Adrenal gland (tissue), 12 donors: ENCODE data around the gene KRT73. TPM values are rescaled to one million over a fixed set of nuclear protein-coding genes. Genes with fewer than 3 reads are reported as not detected.

Experiments used
- DNase-seq, 7 donors: peaks; one replicate each; pipeline ENCODE4 v3.0.0-alpha.2; 2019 to 2020
- H3K27ac ChIP-seq, 5 donors: fragments of 200-600 bp; sonication (generic) in 4 of 5; 1 replicate in 3 of 5; 2 replicates in 2 of 5; pipeline versions ENCODE4 v1.5.1 to v1.8.0; 2016 to 2020; ENCODE audit warnings: mild to moderate bottlenecking in 1 of 5
- H3K27me3 ChIP-seq: fragments of 200-600 bp; 2 replicates; pipeline ENCODE4 v1.8.0; 2021
- H3K36me3 ChIP-seq, 2 donors: fragments of 200-600 bp; replicated peaks in 1 of 2; 1 replicate in 1 of 2; 2 replicates in 1 of 2; pipeline versions ENCODE4 v1.5.1 to v1.8.0; 2018 to 2022
- H3K4me1 ChIP-seq, 2 donors: fragments of 200-600 bp; replicated peaks in 1 of 2; 1 replicate in 1 of 2; 2 replicates in 1 of 2; pipeline versions ENCODE4 v1.5.1 to v1.8.0; 2018 to 2021
- H3K4me3 ChIP-seq, 4 donors: fragments of 200-600 bp; sonication (generic) in 3 of 4; one replicate each; pipeline ENCODE4 v1.5.1; 2016 to 2018
- H3K9me3 ChIP-seq, 3 donors: fragments of 200-600 bp; sonication (generic) in 1 of 3; replicated peaks in 1 of 3; 1 replicate in 2 of 3; 2 replicates in 1 of 3; pipeline versions ENCODE4 v1.5.1 to v1.8.0; 2016 to 2021
- CTCF ChIP-seq, 6 experiments: fragments of 450-650 bp in 4 of 6; fragments of 200-600 bp in 2 of 6; sonication (generic) in 1 of 6; IDR thresholded peaks; 1 replicate in 5 of 6; 2 replicates in 1 of 6; pipeline versions ENCODE4 v1.5.1 to v1.8.0; 2016 to 2021; ENCODE audit warnings: antibody characterized with exemption in 6 of 6, mild to moderate bottlenecking in 2 of 6, moderate library complexity in 1 of 6
- POLR2A ChIP-seq, 2 donors: fragments of 450-650 bp; IDR thresholded peaks; one replicate each; pipeline ENCODE4 v1.6.1; 2017; ENCODE audit warnings: antibody characterized with exemption in 2 of 2, mild to moderate bottlenecking in 2 of 2, moderate library complexity in 1 of 2
- WGBS, 4 donors: extraction: QIAGEN DNeasy Blood & Tissue Kit in 2 of 4; methylation state at CpG; one replicate each; pipeline versions ENCODE4 v1.1.5 to v1.1.7; 2013 to 2017; 5-methylcytosine and 5-hydroxymethylcytosine counted together
- intact Hi-C, 2 donors: fragments of 100-400 bp; cut with DNase I; formaldehyde crosslinking; loops; one replicate each; pipeline versions ENCODE4 v1.14.1 to v1.15.0; 2022 to 2023
- polyA plus RNA-seq, 3 donors: library from polyadenylated mRNA; stranded (reverse); fragments of 200-250 nt in 2 of 3; fragments of 350-450 nt in 1 of 3; fragmentation: Illumina TruSeq in 1 of 3; extraction: RNeasy Lipid Tissue Mini Kit (QIAGEN cat#74804) in 1 of 3; gene quantifications; one replicate each; pipeline ENCODE4 v1.2.3, GENCODE V29; 2013 to 2014
- total RNA-seq, 9 donors: library from RNA; depleted of rRNA in 4 of 9; stranded (reverse); fragments of >200 nt in 4 of 9; fragments of 120-200 nt in 1 of 9; fragmentation: NEBNext Ultra II Directional in 1 of 9; extraction: Animal tissue kit (Norgen Biotek cat#: 25700) in 1 of 9; gene quantifications; one replicate each; pipeline versions ENCODE4 v1.1.0 to v1.2.4, GENCODE V29; 2013 to 2023
- donor health status: healthy with polysubstance abuse.
- donor health status: Bipolar disorder and iron deficiency.
- donor health status: DM: yes; HTN: yes; CAD: no.
- donor health status: DM: no; HTN: no; CAD: no.
- donor health status: DM: no; HTN: no; CAD: no.
- donor health status: DM: yes; HTN: yes; CAD: no.

The KRT73 gene
- total and polyA plus RNA-seq, 12 donors, result 0.18 to 0.64 TPM; not detected in 10

- peaks cover 24% of the 10 kb centered on the region for H3K27me3 ChIP-seq
- no peaks in the 10 kb centered on the region for H3K36me3 ChIP-seq
- no peaks in the 10 kb centered on the region for H3K4me1 ChIP-seq
- no peak overlapping the region for H3K4me3 ChIP-seq
- intact Hi-C loops, result no loop called here
- H3K27ac ChIP-seq, result no peak overlapping the region
- TF ChIP-seq POLR2A (IDR thresholded peaks at IDR 0.05) (no peak), CTCF (IDR thresholded peaks at IDR 0.05) (no peak)
- DNase-seq, result no peak
- H3K9me3 ChIP-seq, result no peaks in the 10 kb centered on the region
Measured at GRCh38 chr12:52663420-52663819, 45.1 kb upstream of the KRT73 start.

- no peaks in the 10 kb centered on the region for H3K9me3 ChIP-seq
- H3K4me3 ChIP-seq, result no peak overlapping the region
- DNase-seq, result no peak
- H3K27ac ChIP-seq, result no peak overlapping the region
- H3K27me3 ChIP-seq, result peaks cover 22% of the 10 kb centered on the region
- H3K36me3 ChIP-seq, result no peaks in the 10 kb centered on the region
- H3K4me1 ChIP-seq, result no peaks in the 10 kb centered on the region
- TF ChIP-seq POLR2A (IDR thresholded peaks at IDR 0.05) (no peak), CTCF (IDR thresholded peaks at IDR 0.05) (no peak)
- intact Hi-C loops, result no loop called here
Measured at GRCh38 chr12:52662918-52663229, 44.5 kb upstream of the KRT73 start.

GRCh38 chr12:52662093-52662917 lies 43.9 kb upstream of the KRT73 start:
- Histone ChIP-seq H3K4me1 (no peaks in the 10 kb centered on the region), H3K9me3 (no peaks in the 10 kb centered on the region), H3K27ac (no peak overlapping the region), H3K4me3 (no peak overlapping the region), H3K27me3 (peaks cover 16% of the 10 kb centered on the region), H3K36me3 (no peaks in the 10 kb centered on the region)
- intact Hi-C loops, result no loop called here
- no peak for DNase-seq
- WGBS, 4 donors, result 72 to 86% (median 76%) methylated on average over 10 of the region's 10 CpGs
- no peak for TF ChIP-seq CTCF (IDR thresholded peaks at IDR 0.05)
- no peak for TF ChIP-seq POLR2A (IDR thresholded peaks at IDR 0.05)

GRCh38 chr12:52661668-52662067 lies 43.3 kb upstream of the KRT73 start:
- 76 to 88% (median 86%) methylated on average over 3 of the region's 3 CpGs for WGBS, 4 donors
- TF ChIP-seq POLR2A (IDR thresholded peaks at IDR 0.05) (no peak), CTCF (IDR thresholded peaks at IDR 0.05) (no peak)
- no peaks in the 10 kb centered on the region for H3K36me3 ChIP-seq
- H3K4me1 ChIP-seq, result no peaks in the 10 kb centered on the region
- H3K4me3 ChIP-seq, result no peak overlapping the region
- no peak for DNase-seq
- H3K27me3 ChIP-seq, result peaks cover 14% of the 10 kb centered on the region
- H3K9me3 ChIP-seq, result no peaks in the 10 kb centered on the region
- H3K27ac ChIP-seq, result no peak overlapping the region
- intact Hi-C loops, result no loop called here
